D341Med (cell line): ENCODE results near the gene CCDC188.
A peak's percentile ranks its signal among the peaks of the same experiment; 100 is the strongest.

Experiments
- DNase-seq: peaks from one replicate; pipeline ENCODE4 v3.0.0; 2012; ENCODE audit warnings: low spot score

The CCDC188 gene

DNA sequence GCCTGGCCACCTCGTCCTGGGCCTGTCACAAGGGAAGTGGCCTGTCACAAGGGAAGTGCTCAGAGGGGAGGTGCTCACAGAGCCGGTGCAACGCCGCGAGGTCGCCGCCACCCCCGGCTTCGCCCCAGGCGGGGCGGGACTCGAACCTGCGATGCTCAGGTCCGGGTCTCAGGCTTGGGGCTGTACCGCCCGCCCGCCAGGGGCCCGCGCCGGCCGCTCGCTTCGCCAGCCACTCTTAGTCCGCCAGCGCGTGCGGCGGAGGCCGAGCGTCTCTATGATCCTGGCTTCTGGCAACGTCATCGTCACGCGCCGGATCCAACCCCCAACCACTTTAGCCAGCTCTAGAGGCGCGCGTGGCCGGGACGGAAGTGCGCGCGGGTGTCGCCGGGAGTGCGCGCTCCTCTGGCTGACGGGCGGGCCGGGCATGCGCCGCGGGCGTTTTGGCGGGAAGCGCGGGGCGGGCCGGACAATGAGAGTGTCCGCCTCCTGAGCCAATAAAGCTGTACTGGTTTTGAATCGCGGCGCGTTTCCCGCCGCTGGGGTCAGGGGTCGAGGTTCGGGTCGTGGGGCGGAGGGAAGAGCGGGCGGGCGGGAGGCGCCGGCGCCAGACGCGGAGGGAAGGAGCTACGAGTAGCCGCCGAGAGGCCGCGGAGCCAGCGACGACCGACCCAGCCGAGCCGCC lies 33.8 kb downstream of the CCDC188 start, which contains the start of gene TRMT2A:
Gene TRMT2A (minus strand): TSS at position 276 of the 682 bp plus-strand sequence. CDS start 320 bp downstream, outside the sequence.
- DNase-seq, result peak; percentile 99

DNA sequence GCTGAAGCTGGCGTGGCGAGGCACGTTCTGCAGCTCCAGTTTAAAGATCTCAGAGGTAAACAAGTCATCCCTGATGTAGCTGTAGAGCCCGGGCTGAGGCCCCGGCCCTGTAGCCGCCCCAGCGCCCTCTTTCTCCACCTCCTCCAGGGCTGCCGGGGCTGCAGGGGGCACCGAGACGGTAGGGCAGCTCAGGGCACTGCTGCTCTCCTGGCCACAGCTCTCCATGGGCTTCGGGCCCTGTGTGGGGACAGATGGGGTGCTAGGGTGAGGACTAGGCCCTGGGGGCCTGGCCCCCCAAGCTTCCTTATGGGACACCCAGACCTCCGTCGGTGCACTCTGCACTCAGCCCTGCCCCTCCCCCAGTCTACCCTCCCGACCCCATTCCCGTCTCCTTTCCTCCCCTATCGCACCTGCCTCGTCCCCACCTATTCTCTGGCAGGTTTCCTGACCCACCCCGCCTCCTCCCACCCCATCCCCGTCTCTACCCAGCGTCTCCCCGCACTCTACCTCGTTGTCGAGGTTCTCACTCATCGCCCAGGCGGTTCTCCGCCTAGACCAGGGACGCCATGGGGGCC lies 34.4 kb downstream of the CCDC188 start:
- DNase-seq, result no peak

DNA sequence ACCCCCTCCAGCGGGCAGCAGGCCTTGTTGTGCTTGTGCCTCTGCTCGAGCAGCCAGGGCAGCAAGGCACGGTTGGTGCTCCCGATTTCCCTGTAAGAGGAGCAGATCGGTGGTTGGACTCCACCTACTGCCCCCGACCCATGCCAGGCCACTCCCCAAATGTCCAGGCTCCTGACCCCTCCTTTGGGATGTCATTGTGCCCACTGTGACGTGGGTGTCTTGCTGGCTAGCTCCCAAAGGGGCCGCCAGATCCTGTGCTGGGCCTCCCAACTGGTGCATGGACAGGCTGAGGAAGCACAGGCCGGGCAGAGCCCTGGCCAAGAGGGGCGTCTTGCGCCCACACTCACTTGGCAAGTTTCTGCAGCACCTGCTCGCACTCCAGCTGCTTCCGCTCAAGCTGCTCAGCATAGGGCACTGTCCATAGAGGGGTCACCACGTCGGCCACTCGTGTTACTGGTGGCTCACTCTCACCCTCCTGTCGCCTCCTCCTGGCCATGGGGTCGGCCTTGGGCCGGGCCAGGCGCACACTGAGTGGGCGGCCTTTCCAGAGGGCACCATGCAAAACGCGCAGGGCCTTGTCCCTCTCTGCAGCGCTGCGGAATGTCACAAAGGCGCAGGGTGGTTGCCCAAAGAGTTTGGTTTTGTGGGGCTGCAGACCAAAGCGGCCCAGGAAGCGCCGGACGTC lies 35.0 kb downstream of the CCDC188 start, which contains the start of gene RANBP1:
Gene RANBP1 (plus strand): TSS at position 414 of the 685 bp plus-strand sequence. CDS start 81 bp downstream, at position 495.
- DNase-seq, result no peak

DNA sequence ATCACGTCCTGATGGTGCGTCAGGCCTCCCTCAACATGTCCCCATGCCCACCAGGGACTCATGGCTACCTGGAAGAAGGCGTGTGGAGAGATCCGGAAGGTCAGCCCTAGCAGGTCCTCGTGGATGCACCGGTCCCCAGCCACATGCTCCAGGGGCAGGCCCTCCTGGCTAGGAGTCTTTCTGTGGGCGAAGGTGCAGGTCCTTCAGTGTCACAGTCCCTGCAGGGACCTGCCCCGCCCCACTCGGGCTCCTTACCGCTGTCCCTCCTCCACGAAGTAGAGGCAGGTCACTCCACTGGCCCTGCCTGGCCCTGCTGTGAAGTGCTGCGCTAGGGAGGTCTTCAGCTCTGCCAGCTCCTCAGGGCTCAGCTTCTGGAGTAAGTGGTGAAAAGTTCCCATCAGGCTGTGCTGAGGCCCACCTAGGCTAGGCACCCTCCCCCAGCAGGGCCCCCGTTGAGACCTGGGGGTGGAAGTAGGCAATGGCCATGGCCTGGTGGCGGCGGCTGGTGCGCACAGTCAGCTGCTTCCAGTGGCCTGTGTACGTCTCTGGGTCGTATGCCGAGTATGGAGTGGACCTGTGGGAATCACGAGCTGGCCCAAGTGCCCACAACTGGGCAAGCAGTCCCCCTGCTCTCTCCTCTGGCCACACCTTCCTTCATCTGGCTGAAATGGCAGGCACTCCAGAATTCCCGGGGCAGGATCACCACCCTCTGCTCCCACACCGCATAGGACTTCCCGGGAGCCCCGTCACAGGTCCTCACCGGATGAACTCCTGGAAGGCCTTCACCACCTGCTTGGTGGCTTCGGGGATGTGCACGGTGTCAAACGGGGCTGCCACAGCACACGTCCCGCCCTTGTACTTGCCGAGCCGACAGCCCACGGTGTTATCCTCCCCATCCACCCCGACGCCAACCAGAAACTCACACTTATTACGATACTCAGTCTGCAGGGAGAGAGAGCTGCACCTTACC lies 36.1 kb downstream of the CCDC188 start:
- DNase-seq, result no peak

DNA sequence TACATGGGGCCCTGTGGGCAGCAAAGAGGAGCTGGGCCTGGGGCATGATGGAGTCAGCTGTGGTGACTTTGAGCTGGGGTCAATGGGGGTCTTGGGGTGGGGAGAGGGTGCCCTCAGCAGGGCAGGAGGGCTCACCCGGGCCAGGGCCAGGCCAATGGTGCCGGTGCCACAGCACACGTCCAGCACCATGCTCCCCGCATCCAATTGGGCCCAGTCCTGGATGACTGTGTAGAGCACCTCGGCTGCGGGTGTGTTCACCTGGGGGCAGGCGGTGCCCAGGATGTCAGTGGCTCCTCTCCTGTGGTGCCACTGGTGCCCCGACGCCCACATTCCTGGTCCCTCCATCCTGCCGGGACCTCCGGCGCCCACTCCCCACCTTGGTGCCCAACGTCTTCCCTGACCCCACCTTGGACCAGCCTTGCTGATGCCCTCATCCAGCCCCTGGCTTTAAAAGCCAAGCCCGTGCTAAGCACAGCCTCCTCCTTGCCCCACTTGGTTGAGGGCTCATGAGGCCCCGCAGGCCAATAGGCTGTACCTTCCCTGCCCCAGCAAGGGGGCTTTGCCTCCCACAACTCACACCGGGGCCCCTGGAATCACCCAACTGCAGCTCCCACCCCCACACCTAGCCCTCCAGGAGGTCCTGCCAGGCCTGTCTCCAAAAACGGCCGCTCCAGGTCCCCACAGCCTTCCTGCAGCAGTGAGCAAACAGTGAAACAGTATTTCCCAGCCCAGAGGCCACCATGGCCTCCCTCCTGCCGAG lies 37.1 kb downstream of the CCDC188 start:
- no peak for DNase-seq

DNA sequence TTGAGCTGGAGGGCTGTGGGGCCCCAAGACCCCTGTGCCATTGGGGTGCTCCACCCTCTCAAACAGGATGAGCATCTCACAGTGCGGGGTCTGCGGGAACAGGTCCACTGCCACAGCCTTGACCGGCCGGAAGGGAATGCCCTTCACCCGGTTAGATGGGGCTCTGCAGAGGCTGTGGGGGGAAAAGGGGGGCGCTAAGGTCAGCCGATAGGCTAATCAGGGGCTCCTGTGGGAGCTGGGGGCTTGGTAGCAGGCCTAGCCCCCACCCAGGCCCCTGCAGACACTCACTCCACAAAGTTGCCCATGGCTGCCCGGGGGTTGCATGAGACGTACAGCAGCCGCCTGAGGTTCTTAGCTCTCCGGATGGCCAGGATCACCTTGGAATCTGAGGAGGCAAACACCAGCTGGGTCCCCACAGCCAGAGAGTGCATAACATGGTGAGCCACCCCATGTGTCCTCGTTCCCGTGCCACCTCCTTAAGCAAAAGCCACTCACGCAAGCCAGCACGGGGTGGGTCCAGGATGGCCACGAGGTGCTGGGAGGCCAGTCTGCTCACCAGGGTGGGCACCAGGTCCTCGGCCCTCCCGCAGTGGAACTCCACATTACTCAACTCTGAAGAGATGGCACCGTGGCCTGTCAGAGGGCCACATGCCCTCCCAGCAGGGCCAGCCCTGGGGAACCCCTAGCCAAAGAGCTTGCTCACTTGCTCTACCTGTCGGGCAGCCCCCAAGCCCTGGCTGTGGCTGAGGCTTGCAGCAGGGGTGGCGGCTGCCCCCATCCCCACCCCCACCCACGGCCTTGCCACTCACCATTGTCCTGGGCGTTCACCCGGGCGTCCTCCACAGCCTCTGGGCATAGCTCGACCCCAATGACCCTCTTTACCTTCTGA lies 38.0 kb downstream of the CCDC188 start:
- no peak for DNase-seq

DNA sequence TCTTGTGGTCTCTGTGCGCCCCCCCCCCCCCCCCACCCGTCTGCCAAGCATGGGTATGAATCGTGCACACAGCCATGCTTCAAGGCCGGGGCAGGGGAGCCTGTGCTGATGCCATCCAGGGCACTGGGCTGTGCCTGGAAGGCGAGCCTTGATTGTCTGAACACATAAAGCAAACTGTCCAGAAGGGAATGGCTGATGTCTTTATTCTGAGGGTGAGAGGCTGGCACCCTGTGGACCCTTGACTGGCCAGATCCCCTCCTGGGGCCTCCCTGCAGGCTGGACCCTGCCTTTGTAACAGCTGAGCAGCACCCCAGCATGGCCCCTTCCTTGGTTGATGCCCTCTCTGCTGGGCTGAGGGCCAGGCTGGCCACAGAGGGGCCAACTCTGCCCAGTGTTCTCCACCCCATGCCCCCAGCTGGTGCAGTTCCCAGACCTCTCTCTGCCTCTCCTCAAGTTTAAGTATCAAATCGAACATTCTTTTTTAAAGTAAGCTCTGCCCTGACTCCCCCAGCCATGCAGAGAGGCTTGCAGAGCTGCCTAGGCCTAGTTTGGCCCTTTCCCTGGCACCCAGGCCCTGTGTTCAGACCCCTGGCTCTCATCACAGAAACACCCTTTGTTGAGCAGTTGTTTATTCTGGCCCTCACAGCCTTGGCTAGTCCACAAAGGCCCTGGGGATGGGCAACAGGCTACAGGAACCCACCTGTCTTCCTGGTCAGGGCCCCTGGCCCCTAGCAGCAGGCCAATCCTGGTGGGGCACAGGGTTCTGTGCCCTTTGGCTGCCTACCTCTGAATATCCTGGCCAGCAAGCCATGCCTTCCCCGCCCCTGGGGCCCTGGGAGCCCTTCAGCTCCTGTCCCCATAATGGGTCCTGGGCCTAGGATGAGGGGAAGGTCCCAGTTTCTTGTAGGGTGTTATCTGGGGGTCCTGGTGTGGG lies 38.9 kb downstream of the CCDC188 start:
- no peak for DNase-seq

DNA sequence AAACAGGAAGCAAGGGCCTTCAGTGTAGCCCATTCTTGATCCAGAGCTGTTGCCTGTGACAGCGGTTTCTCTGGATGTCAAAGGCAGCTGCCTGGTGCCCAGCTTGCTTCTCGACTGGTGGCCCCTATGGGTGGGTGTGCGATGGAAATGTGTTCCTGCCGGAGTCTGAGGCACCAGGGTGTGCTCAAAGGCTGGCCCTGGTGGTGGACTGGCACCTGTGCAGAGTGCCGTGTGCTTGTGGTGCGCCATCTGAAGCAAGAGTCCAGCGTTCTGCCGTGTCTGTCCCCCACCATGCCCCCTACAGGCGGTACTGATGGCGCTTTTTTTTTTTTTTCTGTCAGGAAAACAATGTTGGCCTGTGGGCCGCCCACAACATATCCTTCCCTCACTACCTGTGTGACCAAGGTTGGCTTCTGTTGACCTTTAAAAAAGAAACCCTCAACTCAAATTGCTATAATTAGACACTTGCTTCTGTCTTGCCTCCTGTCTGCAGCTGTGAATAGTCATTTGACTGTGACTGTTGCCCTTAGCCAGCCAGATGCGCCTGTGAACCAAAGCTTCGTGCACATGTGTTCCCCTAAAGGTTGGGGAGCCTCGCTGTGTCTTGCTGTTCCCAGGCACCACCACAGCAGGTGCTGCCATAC lies 39.7 kb downstream of the CCDC188 start:
- DNase-seq, result peak; percentile 78

DNA sequence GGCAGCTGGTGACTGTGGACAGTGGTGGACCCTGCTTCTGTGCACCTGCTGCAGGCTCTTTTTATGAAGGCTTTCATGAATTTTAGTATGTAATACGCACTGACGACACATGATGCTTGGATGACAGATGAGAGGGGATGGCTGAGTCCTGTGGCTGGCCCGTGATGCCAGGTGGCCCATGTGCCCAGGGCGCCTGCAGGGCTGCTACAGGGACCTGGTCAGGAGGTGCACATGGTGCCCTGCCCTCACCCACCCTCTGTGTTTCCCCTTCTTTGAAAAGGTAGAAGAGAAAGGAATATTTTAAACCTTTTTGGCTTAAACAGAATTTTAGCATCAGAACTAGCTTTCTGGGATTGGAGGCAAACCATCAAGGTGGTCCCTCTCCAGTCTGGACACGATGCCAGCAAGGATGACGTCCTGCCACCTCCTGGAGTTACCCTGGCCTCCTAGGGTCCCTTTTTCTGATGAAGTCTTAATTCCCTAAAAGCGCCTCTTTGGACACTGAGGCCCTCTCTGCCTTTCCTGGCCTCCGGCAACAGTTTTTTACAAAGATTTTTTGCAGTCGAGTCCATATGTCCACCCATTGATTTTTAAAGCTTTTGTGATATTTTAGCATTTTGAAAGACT lies 40.4 kb downstream of the CCDC188 start:
- DNase-seq, result no peak

DNA sequence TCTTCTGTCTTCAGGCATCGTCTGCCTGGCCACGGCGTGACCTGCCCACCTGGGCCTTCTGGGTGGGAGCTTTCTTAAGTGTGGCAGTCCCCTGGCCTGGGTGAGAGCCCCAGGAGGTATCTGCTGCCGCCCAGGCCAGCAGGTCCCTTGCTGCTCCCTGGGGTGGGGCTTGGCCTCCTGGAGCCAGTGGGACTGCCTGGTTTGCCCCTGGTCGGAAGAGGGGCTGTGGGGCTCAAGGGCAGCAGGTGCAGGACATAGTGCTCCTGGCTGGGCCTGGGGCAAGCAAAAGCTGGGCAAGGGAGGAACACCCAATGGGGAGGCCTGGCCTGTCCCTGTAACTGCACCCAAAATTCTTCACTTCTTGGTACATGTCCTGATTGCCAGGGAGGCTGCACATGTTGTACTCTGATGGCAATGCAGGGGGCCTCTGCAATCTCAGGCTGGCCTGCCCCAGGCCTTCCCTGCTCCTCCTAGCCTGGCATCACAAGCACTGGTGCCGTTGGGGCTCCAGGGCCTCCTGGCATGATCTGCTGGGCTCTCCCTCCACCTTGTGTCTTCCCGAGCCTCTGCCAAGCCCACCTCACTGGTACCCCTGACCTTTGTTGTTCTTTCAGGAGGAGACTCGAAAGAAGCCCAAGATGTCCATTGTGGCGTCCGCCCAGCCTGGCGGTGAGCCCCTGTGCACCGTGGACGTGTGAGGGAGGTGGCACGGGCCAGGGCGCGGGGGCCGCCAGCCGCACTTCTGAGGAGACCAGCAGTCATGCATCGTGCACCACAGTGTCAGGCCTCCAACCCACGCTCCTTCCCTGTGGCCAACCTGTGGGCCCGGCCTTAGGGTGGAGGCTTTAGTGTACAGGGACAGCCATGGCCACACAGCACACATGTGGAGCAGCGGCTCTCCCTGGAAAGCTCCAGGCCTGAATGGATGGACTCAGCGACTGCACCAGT lies 41.2 kb downstream of the CCDC188 start:
- DNase-seq, result no peak

DNA sequence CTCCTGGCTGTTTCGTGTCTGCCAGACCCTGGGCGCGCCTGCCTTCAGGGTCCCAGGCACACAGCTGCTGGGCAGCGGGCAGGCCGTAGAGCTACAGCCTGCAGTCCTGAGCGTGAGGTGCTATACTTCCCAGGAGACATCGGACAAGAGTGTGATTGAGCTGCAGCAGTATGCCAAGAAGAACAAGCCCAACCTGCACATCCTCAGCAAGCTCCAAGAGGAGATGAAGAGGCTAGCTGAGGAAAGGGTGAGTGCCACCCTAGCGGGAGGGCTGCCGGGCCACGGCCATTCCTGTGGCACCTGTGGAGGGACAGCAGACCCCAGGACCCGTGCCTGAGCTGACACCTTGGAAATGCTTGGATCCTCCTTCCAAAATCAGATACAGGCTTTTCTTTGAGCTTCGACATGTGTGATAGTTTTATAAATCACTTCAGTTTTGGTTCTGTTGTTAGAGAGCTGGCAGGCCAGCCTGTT lies 42.1 kb downstream of the CCDC188 start:
- DNase-seq, result no peak

DNA sequence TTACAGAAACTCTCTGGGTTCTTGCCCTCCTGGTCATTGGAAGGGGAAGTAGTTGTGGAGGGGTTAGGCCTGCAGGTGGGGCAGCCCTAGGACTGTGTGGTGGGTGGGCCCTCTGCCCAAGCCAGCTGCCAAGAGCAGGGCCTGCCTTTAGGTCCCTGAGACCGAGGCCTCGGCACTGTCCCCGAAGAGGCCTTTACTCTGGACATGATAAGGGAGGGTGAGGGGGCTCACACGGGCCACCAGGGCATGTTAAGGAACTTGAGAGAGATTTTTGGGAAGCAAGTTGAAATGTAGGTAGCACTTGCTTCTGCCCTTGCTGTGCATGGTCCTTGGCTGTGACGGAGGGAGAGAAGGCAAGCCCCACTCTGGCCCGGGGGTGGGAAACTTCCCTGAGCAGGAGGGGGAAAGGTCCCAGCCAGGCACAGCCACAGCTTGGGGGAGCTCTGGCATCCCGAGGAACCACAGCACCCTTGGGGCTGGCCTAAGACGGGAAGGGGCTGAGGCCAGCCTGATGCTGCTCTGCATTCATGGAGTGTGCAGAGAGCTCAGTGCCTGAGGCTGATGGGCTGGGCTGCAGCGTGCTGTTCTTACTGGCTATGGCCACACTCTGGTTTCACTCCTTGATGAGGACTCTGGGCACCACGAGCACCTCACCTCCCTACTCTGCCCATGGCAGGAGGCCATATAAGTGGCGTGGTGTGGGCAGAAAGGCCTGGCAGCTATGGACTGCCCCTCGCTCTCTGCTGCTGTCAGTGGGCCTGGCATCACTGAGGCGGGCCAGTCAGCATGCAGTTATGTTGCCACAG lies 42.7 kb downstream of the CCDC188 start:
- DNase-seq, result no peak

DNA sequence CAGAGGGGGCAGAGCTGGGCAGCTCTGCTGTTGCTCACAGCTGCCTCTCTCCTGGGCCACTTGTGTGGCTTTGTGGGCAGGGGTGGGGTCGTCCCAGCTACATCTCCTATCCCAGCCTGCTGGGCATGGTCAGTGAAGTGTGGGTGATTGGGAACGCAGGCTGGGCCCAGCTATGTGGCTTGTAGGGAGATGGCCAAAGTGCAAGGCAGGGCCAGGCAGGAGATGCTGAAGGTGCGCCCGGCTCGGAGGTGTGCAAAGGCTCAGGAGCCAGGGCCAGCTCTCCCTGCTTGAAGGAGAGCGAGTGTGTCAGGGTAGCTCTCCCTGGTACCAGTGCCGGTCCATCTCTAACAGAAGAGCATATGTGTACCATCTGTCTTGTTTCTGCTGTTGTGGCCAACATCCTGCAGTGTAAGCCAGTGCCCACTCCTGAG lies 43.4 kb downstream of the CCDC188 start:
- no peak for DNase-seq

DNA sequence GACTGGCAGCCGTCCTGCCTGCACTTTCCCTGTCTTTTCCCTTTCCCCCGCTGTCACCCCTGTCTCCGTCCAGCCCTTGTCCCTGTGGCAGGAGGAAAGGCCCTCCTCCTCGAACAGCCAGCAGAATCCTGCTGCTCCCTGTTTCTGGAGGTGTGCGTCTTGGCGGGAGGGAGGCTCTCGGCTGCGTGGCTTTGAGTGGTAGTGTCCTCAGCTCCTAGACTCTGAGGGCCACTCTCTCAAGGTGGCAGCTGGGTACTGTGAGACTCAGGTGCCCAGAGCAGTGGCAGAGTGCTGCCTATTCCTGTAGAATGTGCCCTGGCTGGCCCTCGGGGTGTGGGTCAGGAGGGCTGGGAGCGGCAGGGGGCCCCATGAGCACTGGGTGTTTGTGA lies 44.0 kb downstream of the CCDC188 start:
- DNase-seq, result no peak

DNA sequence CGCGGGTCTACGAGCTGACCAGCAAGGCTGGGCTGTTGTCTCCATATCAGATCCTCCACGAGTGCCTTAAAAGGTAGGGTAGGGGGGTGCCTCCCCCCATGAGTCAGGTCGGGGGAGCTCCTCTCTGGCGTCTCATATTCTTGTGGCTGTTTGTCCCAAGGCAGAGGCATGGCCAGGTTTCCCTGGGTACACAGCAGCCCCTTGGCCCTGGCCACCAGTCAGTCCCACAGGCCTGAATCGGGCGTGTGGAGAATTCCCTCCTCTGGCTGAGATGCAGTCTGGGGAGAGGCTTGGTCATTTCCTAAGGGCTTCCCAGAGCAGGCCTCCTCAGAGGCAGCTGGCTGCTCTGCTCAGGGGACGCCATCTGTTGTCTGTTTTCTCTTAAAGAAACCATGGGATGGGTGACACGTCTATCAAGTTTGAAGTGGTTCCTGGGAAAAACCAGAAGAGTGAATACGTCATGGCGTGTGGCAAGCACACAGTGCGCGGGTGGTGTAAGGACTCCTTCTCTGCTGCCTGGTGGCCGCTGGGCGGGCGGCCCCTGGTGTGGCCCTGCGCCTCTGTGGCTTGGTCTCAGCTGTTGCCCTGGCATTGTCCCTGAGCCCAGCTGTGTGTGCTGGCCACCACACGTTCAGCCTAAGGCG lies 44.5 kb downstream of the CCDC188 start:
- DNase-seq, result no peak
